GM21619 (cell line): Measurements from ENCODE around the gene RAB35.

Source experiments
- ATAC-seq: cut with Tn5 transposase; IDR thresholded peaks from one replicate; pipeline ENCODE4 v1.9.1; 2021; ENCODE audit not compliant: unreplicated experiment

RAB35 gene

GRCh38 chr12:120090206-120090605 lies 26.3 kb downstream of the RAB35 start:
- ATAC-seq = no peak

GRCh38 chr12:120089796-120090195 lies 26.8 kb downstream of the RAB35 start:
- ATAC-seq = no peak

- no peak for ATAC-seq
Measured at GRCh38 chr12:120089105-120089504, 27.4 kb downstream of the RAB35 start.

GRCh38 chr12:120086801-120087621 lies 29.5 kb downstream of the RAB35 start:
- peak; percentile 98 for ATAC-seq

GRCh38 chr12:120085920-120086645 lies 30.5 kb downstream of the RAB35 start:
- ATAC-seq = no peak

GRCh38 chr12:120081641-120082040 lies 34.9 kb downstream of the RAB35 start:
- ATAC-seq = no peak

GRCh38 chr12:120079411-120080400 lies 36.8 kb downstream of the RAB35 start:
- no peak for ATAC-seq

- no peak for ATAC-seq
Measured at GRCh38 chr12:120078868-120079267, 37.7 kb downstream of the RAB35 start.

- ATAC-seq = no peak
Measured at GRCh38 chr12:120077260-120077659, 39.3 kb downstream of the RAB35 start.

GRCh38 chr12:120076651-120077050 lies 39.9 kb downstream of the RAB35 start:
- no peak for ATAC-seq

GRCh38 chr12:120075034-120075616 lies 41.4 kb downstream of the RAB35 start:
- ATAC-seq = no peak

GRCh38 chr12:120072472-120073249 lies 43.9 kb downstream of the RAB35 start:
- ATAC-seq = no peak

GRCh38 chr12:120071493-120072020 lies 45.0 kb downstream of the RAB35 start:
- ATAC-seq = no peak

GRCh38 chr12:120069278-120069677 lies 47.3 kb downstream of the RAB35 start:
- ATAC-seq = no peak

- ATAC-seq = no peak
Measured at GRCh38 chr12:120067901-120068300, 48.7 kb downstream of the RAB35 start.

- ATAC-seq = no peak
Measured at GRCh38 chr12:120067084-120067869, 49.3 kb downstream of the RAB35 start.

- ATAC-seq = no peak
Measured at GRCh38 chr12:120066341-120066740, 50.2 kb downstream of the RAB35 start.

GRCh38 chr12:120065472-120065871 lies 51.1 kb downstream of the RAB35 start:
- ATAC-seq = no peak
